GM18505 (cell line): ENCODE results near the gene EMP2.

Experiments used
- ATAC-seq: cut with Tn5 transposase; IDR thresholded peaks from one replicate; pipeline ENCODE4 v1.9.1; 2021; ENCODE audit not compliant: unreplicated experiment
- POLR2A ChIP-seq: IDR thresholded peaks from 4 replicates; pipeline ENCODE4 v1.6.1; 2011; ENCODE audit warnings: borderline replicate concordance; ENCODE audit not compliant: insufficient read depth, insufficient read length; ENCODE audit errors: extremely low read depth

EMP2 gene

GRCh38 chr16:10578474-10579316, 1.7 kb downstream of the EMP2 start:
- TF ChIP-seq POLR2A = no peak
- ATAC-seq = no peak

- TF ChIP-seq POLR2A = no peak
- no peak for ATAC-seq
These were observed 2.8 kb downstream of the EMP2 start for GRCh38 chr16:10577305-10578202.

GRCh38 chr16:10576390-10577304, 3.8 kb downstream of the EMP2 start:
- ATAC-seq = no peak
- no peak for TF ChIP-seq POLR2A

GRCh38 chr16:10575506-10576130, 4.8 kb downstream of the EMP2 start:
- no peak for TF ChIP-seq POLR2A
- ATAC-seq = no peak

GRCh38 chr16:10572611-10573010, 7.8 kb downstream of the EMP2 start:
- TF ChIP-seq POLR2A = no peak
- ATAC-seq = no peak

- TF ChIP-seq POLR2A = no peak
- ATAC-seq = no peak
These were observed 9.0 kb downstream of the EMP2 start for GRCh38 chr16:10571354-10571753.

GRCh38 chr16:10569621-10570020, 10.8 kb downstream of the EMP2 start:
- no peak for TF ChIP-seq POLR2A

GRCh38 chr16:10566613-10567012, 13.8 kb downstream of the EMP2 start:
- TF ChIP-seq POLR2A = no peak
- no peak for ATAC-seq

More at GRCh38 chr16:10569621-10570020, 10.8 kb downstream of the EMP2 start:
- ATAC-seq = no peak

- no peak for ATAC-seq
These were observed 15.2 kb downstream of the EMP2 start for GRCh38 chr16:10565167-10565566.

GRCh38 chr16:10564591-10564990, 15.8 kb downstream of the EMP2 start:
- ATAC-seq = no peak

More at GRCh38 chr16:10565167-10565566, 15.2 kb downstream of the EMP2 start:
- no peak for TF ChIP-seq POLR2A

GRCh38 chr16:10562361-10562899, 18.0 kb downstream of the EMP2 start:
- TF ChIP-seq POLR2A = no peak
- no peak for ATAC-seq

More at GRCh38 chr16:10564591-10564990, 15.8 kb downstream of the EMP2 start:
- no peak for TF ChIP-seq POLR2A

GRCh38 chr16:10561425-10561824, 19.0 kb downstream of the EMP2 start:
- no peak for TF ChIP-seq POLR2A
- ATAC-seq = no peak
